Mesendoderm (in vitro differentiated cells): ENCODE data around the gene RABGEF1.
"Not testable (repeated sequence)": the region's sequence is repeated elsewhere in the genome, so short reads cannot be mapped to it uniquely, and the experiment has no call there.

Source experiments
- DNase-seq: peaks from one replicate; pipeline ENCODE4 v3.0.0; 2013
- H2AK5ac ChIP-seq: 2 replicates; pipeline ENCODE4 v1.6.1; 2013; ENCODE audit warnings: low read length, inconsistent platforms
- H2BK120ac ChIP-seq: 2 replicates; pipeline ENCODE4 v1.6.1; 2013; ENCODE audit warnings: low read depth, mild to moderate bottlenecking, low read length, moderate library complexity, mixed read lengths
- H2BK15ac ChIP-seq: replicated peaks from 2 replicates; pipeline ENCODE4 v1.6.1; 2013; ENCODE audit warnings: low read depth, mild to moderate bottlenecking, moderate library complexity
- H2BK5ac ChIP-seq: 2 replicates; pipeline ENCODE4 v1.6.1; 2013; ENCODE audit warnings: low read length, inconsistent platforms
- H3K18ac ChIP-seq: 2 replicates; pipeline ENCODE4 v1.6.1; 2013; ENCODE audit warnings: mild to moderate bottlenecking, low read length, mixed read lengths
- H3K23ac ChIP-seq: one replicate; pipeline ENCODE4 v1.6.1; 2013; ENCODE audit warnings: low read length
- H3K27ac ChIP-seq: 2 replicates; pipeline ENCODE4 v1.5.1; 2013; ENCODE audit warnings: low read depth, mild to moderate bottlenecking, inconsistent platforms, low read length, moderate library complexity
- H3K27me3 ChIP-seq: 2 replicates; pipeline ENCODE4 v1.6.1; 2013; ENCODE audit warnings: low read length, control low read depth, mild to moderate bottlenecking, inconsistent platforms; ENCODE audit not compliant: insufficient read depth, poor library complexity
- H3K36me3 ChIP-seq: 2 replicates; pipeline ENCODE4 v1.6.1; 2013; ENCODE audit warnings: low read length, inconsistent platforms; ENCODE audit not compliant: control insufficient read depth, insufficient read depth
- H3K4ac ChIP-seq: one replicate; pipeline ENCODE4 v1.6.1; 2013; ENCODE audit warnings: low read depth, mild to moderate bottlenecking, low read length, moderate library complexity
- H3K4me1 ChIP-seq: 2 replicates; pipeline ENCODE4 v1.6.1; 2013; ENCODE audit warnings: low read depth, low read length, inconsistent platforms; ENCODE audit not compliant: control insufficient read depth
- H3K4me2 ChIP-seq: 2 replicates; pipeline ENCODE4 v1.6.1; 2013; ENCODE audit warnings: low read length
- H3K4me3 ChIP-seq: 2 replicates; pipeline ENCODE4 v1.5.1; 2013; ENCODE audit warnings: mild to moderate bottlenecking, low read length
- H3K56ac ChIP-seq: one replicate; pipeline ENCODE4 v1.6.1; 2013; ENCODE audit warnings: low read length
- H3K79me1 ChIP-seq: 2 replicates; pipeline ENCODE4 v1.6.1; 2013; ENCODE audit warnings: low read length, inconsistent platforms
- H3K79me2 ChIP-seq: 2 replicates; pipeline ENCODE4 v1.6.1; 2013; ENCODE audit warnings: mild to moderate bottlenecking, low read length; ENCODE audit not compliant: control insufficient read depth, insufficient read depth
- H3K9ac ChIP-seq: 2 replicates; pipeline ENCODE4 v1.6.1; 2013; ENCODE audit warnings: low read length, inconsistent platforms
- H4K5ac ChIP-seq: one replicate; pipeline ENCODE4 v1.6.1; 2013; ENCODE audit warnings: low read length
- H4K8ac ChIP-seq: one replicate; pipeline ENCODE4 v1.6.1; 2013; ENCODE audit warnings: low read depth, mild to moderate bottlenecking, control low read depth, low read length, moderate library complexity
- WGBS: extraction: QIAGEN DNeasy Blood & Tissue Kit; methylation state at CpG from one replicate; pipeline ENCODE4 v1.1.7; 2013; ENCODE audit warnings: low lambda C conversion rate, missing lambda C conversion rate; ENCODE audit not compliant: insufficient coverage; ENCODE audit errors: extremely low coverage; 5-methylcytosine and 5-hydroxymethylcytosine counted together

Gene RABGEF1

GRCh38 chr7:66773744-66774143 lies 33.2 kb downstream of the RABGEF1 start:
- H3K27ac ChIP-seq, H3K56ac ChIP-seq, H4K5ac ChIP-seq, DNase-seq, H2AK5ac ChIP-seq, H3K79me1 ChIP-seq, H3K27me3 ChIP-seq, H3K23ac ChIP-seq, H4K8ac ChIP-seq, H2BK5ac ChIP-seq, H3K9ac ChIP-seq, H3K79me2 ChIP-seq, H2BK15ac ChIP-seq, H3K4me1 ChIP-seq, H3K36me3 ChIP-seq, H3K4ac ChIP-seq, H3K4me2 ChIP-seq, H2BK120ac ChIP-seq, H3K18ac ChIP-seq, H3K4me3 ChIP-seq: not testable (repeated sequence)
- no CpG with 5 or more reads among the region's 4 CpGs for WGBS

- not testable (repeated sequence) for H3K56ac ChIP-seq, H2BK120ac ChIP-seq, H3K9ac ChIP-seq, H4K8ac ChIP-seq, H3K27me3 ChIP-seq, H4K5ac ChIP-seq, H2BK5ac ChIP-seq, H3K4me2 ChIP-seq, H3K4me3 ChIP-seq, H2AK5ac ChIP-seq, H3K4ac ChIP-seq, H2BK15ac ChIP-seq, H3K4me1 ChIP-seq, H3K23ac ChIP-seq, H3K79me1 ChIP-seq, H3K18ac ChIP-seq, H3K27ac ChIP-seq, H3K79me2 ChIP-seq, H3K36me3 ChIP-seq
- DNase-seq = peak; percentile 33
- WGBS = no CpG with 5 or more reads among the region's 5 CpGs
Observed at GRCh38 chr7:66776383-66776782, 35.9 kb downstream of the RABGEF1 start.

- no peak overlapping the region for H4K5ac ChIP-seq
- no peak overlapping the region for H3K56ac ChIP-seq
- no peak overlapping the region for H3K4me2 ChIP-seq
- H2AK5ac ChIP-seq = no peak overlapping the region
- no peaks in the 10 kb centered on the region for H3K79me1 ChIP-seq
- no peak overlapping the region for H2BK5ac ChIP-seq
- no peak for DNase-seq
- no peaks in the 10 kb centered on the region for H3K4me1 ChIP-seq
- H3K36me3 ChIP-seq = peaks cover 1% of the 10 kb centered on the region
- H2BK120ac ChIP-seq = no peak overlapping the region
- H3K4me3 ChIP-seq = no peak overlapping the region
- H3K18ac ChIP-seq = no peak overlapping the region
- no peak overlapping the region for H3K27ac ChIP-seq
- no peak overlapping the region for H3K9ac ChIP-seq
- no peak overlapping the region for H3K23ac ChIP-seq
- no CpG with 5 or more reads among the region's 2 CpGs for WGBS
- H3K27me3 ChIP-seq = no peaks in the 10 kb centered on the region
- H3K4ac ChIP-seq = no peak overlapping the region
- no peak overlapping the region for H2BK15ac ChIP-seq
- H3K79me2 ChIP-seq = no peaks in the 10 kb centered on the region
- H4K8ac ChIP-seq = no peak overlapping the region
Observed at GRCh38 chr7:66776800-66777442, 36.4 kb downstream of the RABGEF1 start.

GRCh38 chr7:66778201-66778600 lies 37.7 kb downstream of the RABGEF1 start:
- no peak overlapping the region for H2BK15ac ChIP-seq
- no peak overlapping the region for H3K56ac ChIP-seq
- no peak overlapping the region for H2BK120ac ChIP-seq
- H4K8ac ChIP-seq = no peak overlapping the region
- peak; percentile 31 for DNase-seq
- no peaks in the 10 kb centered on the region for H3K79me1 ChIP-seq
- H2BK5ac ChIP-seq = no peak overlapping the region
- H3K4me1 ChIP-seq = no peaks in the 10 kb centered on the region
- no peak overlapping the region for H3K4me3 ChIP-seq
- no peaks in the 10 kb centered on the region for H3K27me3 ChIP-seq
- no CpG with 5 or more reads among the region's 4 CpGs for WGBS
- peaks cover 1% of the 10 kb centered on the region for H3K36me3 ChIP-seq
- H4K5ac ChIP-seq = no peak overlapping the region
- H3K23ac ChIP-seq = no peak overlapping the region
- H3K27ac ChIP-seq = no peak overlapping the region
- no peak overlapping the region for H3K18ac ChIP-seq
- no peak overlapping the region for H2AK5ac ChIP-seq
- H3K4me2 ChIP-seq = no peak overlapping the region
- no peaks in the 10 kb centered on the region for H3K79me2 ChIP-seq
- H3K9ac ChIP-seq = no peak overlapping the region
- H3K4ac ChIP-seq = no peak overlapping the region

- no peak overlapping the region for H2BK120ac ChIP-seq
- H4K8ac ChIP-seq = no peak overlapping the region
- no peak overlapping the region for H2BK15ac ChIP-seq
- no peak overlapping the region for H3K18ac ChIP-seq
- H3K4me1 ChIP-seq = no peaks in the 10 kb centered on the region
- DNase-seq = peak; percentile 18
- no peak overlapping the region for H3K27ac ChIP-seq
- no peak overlapping the region for H3K56ac ChIP-seq
- no peak overlapping the region for H2BK5ac ChIP-seq
- no CpG with 5 or more reads among the region's 5 CpGs for WGBS
- no peak overlapping the region for H4K5ac ChIP-seq
- no peaks in the 10 kb centered on the region for H3K36me3 ChIP-seq
- no peak overlapping the region for H3K4me2 ChIP-seq
- H2AK5ac ChIP-seq = no peak overlapping the region
- no peaks in the 10 kb centered on the region for H3K79me1 ChIP-seq
- no peak overlapping the region for H3K9ac ChIP-seq
- H3K23ac ChIP-seq = no peak overlapping the region
- H3K27me3 ChIP-seq = no peaks in the 10 kb centered on the region
- H3K4ac ChIP-seq = no peak overlapping the region
- no peaks in the 10 kb centered on the region for H3K79me2 ChIP-seq
- no peak overlapping the region for H3K4me3 ChIP-seq
Observed at GRCh38 chr7:66779669-66780409, 39.3 kb downstream of the RABGEF1 start.
